Myocyte (in vitro differentiated cells): ENCODE data around the gene ADGRG7. TPM values are rescaled to one million over a fixed set of nuclear protein-coding genes. Genes with fewer than 3 reads are reported as not detected.
"Not testable (repeated sequence)": the region's sequence is repeated elsewhere in the genome, so short reads cannot be mapped to it uniquely, and the experiment has no call there.

Experiments used
- DNase-seq: peaks from one replicate; pipeline ENCODE4 v3.0.0-alpha.2; 2012; ENCODE audit warnings: low read depth
- polyA plus RNA-seq: library from polyadenylated mRNA; unstranded; fragments of >200 nt; gene quantifications from one replicate; pipeline ENCODE4 v1.2.1, GENCODE V29; 2012; ENCODE audit warnings: missing spikeins
- total RNA-seq: library from RNA; depleted of rRNA; stranded (reverse); fragments of >200 nt; gene quantifications from 2 replicates; pipeline ENCODE4 v1.2.3, GENCODE V29; 2014

Gene ADGRG7, protein sequence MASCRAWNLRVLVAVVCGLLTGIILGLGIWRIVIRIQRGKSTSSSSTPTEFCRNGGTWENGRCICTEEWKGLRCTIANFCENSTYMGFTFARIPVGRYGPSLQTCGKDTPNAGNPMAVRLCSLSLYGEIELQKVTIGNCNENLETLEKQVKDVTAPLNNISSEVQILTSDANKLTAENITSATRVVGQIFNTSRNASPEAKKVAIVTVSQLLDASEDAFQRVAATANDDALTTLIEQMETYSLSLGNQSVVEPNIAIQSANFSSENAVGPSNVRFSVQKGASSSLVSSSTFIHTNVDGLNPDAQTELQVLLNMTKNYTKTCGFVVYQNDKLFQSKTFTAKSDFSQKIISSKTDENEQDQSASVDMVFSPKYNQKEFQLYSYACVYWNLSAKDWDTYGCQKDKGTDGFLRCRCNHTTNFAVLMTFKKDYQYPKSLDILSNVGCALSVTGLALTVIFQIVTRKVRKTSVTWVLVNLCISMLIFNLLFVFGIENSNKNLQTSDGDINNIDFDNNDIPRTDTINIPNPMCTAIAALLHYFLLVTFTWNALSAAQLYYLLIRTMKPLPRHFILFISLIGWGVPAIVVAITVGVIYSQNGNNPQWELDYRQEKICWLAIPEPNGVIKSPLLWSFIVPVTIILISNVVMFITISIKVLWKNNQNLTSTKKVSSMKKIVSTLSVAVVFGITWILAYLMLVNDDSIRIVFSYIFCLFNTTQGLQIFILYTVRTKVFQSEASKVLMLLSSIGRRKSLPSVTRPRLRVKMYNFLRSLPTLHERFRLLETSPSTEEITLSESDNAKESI
- total RNA-seq: not detected in 2 replicates
- not detected for polyA plus RNA-seq

DNA sequence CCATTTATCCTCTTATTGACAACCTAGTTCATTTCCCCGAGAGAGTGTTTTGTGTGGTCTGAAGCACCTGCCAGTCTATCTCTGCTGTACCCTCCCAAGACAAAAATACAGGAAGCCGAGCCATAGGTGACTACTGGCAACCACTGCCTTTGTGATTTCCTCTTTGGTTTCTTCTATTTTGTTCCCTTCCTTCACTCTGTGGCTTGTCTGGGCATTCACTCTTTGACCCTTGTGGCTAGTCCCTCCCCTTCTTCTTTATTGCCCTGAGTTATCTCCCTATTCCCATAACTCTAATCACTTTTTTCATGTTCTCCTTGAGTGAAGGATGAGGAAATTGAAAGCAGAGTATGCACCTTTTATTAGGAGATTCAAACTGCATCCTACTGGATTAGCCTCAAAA, at the start of gene ADGRG7:
ADGRG7 (plus strand) TSS at position 297 of the 400 bp plus-strand sequence. CDS start 256 bp downstream, outside the sequence.
- no peak for DNase-seq

DNA sequence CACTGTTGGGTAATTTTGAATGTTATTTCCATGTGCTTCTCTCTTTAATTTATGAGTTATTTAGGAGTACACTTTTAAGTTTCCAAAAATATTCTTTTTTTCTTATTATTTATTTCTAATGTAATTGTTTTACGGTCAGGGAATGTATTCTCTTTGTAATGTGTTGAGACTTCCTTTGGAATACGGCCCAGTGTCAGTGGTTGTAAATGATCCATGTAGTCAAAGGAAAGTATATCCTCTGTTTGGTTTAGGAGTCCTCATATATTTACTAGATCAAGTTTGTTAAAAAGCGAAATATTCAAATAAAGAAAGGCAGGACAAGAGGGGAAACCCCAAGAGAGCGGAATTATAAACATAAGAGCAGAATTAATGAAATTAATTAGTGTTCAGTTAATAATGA, 49.0 kb upstream of the ADGRG7 start:
- DNase-seq: peak; percentile 10

DNA sequence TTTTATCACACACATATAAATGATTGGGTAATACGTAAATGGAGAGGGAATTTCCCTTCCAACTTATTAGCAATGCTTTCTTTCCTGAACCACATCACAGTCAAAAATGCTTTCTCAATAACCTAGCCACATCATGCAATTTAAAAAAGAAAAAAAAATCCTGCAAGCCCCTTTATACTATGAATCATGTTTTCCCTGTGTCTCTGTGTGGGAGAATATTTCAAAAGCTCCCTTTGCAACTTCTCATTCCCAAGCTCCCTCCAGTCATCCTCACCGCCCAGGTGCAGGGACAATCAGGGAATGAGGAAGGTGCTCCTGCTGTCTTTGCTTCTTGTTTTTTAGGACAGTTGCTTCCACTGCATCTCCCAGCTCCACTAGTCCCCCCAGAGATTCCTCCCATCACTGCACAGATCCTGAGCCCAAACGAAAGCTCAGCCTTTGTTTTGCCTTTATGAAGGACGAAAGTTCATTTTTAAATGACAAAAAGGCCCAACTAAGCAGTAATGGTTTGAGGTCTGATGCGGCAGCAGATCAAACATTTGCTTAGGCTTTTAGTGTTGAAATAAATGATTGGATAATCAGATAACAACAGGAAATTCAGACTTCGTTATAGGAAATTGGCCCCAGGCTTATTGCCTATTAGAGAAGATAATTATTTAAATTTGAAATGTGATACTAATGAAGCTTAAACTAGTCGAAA, 47.8 kb upstream of the ADGRG7 start:
- DNase-seq: peak; percentile 6

DNA sequence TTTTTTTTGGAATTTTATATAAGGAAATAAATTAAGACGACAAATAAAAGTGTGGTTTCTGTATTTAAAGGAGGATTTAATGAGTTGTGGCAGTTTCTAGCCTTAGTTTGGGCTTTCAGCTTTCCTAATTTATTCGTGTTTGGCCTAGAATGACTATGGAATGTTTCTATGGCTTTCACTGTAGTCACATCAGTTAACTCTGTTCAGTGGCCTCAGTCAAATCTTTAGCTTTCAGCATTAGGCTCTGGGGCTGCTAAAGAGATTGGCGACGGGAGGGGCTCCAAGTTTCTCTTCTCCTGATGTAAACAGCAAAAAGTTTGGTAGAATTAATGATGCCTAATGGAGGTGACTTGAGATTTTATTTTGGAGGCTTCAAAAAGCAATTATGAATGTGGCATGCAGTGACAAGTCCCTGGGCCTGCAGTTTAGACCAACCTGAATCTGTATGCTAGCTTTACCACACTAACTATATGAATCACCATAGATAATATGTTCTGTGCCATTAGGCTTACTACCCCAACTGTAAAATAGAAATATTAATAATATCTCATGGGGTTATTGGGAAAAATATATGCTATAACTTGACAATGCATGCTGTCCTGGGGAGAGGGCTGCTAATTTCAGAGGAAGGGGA, 47.1 kb upstream of the ADGRG7 start:
- no peak for DNase-seq

DNA sequence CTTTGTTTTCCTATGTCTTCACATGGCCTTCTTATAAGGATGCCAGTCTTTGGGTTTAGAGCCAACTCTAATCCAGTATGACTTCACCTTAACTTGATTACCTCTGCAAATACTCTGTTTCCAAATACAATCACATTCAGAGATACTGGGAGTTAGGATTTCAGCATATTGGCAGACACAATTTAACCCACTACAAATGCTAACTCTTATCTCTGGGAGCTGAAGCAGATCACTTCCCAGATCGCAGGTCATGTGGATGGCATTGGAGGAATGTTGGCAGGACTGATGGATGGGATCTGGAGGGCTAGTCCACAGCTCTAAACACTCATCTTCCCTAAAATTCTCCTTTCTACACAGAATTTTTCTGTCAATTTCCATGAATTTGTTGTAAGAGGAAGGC, 46.2 kb upstream of the ADGRG7 start:
- DNase-seq: no peak

DNA sequence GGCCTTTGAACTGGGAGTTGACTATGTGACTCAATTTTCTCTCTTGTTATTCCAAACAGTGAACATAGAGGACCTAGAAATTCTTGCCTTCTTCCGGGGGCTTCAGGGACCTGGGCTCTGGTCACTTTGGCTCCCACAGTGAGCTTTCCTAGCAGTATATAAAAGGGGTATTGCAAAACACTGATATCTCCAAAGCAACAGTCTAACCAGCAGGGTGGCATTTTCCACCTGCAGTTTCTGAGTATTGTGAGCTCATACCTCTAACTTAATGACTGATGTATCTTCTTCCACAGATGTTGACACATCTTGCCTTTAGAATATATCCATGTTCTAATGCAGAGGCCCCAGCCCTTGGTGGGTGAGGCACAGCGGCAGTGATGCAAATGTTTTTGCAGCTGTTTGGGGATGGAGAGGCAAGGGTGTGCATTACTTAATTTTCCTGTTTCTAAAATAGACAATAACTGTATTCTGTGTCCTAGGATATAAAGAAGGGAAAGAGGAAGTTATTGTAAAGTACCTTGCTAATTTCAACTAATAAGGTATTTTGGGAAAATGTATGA, 45.7 kb upstream of the ADGRG7 start:
- DNase-seq: peak; percentile 24

DNA sequence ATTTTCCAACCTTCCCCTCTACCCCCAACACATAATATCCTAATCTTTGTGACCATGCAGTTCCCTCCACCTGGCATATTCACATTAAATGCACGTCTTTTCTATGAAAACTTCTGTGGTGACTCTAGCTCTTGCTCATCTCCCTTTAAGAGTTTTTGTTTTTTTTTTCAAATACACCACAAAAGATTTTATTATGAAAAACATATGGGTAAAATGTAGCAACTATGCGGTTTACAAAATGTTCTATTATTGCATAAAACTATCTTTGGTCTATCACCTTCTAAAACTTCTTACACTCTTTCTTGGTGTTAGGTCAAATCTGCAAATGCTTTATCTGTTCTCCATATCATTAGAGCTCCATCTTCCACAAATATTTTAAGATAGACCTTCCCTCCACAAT, 38.6 kb upstream of the ADGRG7 start:
- DNase-seq: no peak

DNA sequence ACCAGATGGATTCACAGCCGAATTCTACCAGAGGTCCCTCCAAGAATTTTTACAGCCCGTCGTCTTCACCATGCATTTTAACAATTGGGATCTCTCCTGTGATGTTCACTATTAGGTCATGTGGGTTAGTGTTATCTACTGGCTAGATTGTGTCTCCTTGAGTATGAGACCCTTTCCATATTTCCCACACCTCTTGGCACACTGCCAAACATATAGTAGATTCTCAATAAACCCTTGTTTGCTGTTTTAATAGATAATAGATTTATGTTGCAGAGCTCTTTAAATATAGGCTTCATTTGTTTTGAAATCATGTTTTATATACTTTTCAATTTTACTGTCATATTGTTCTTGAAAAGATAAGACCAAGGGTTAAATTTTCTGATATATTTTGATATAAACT, 34.9 kb upstream of the ADGRG7 start:
- no peak for DNase-seq

DNA sequence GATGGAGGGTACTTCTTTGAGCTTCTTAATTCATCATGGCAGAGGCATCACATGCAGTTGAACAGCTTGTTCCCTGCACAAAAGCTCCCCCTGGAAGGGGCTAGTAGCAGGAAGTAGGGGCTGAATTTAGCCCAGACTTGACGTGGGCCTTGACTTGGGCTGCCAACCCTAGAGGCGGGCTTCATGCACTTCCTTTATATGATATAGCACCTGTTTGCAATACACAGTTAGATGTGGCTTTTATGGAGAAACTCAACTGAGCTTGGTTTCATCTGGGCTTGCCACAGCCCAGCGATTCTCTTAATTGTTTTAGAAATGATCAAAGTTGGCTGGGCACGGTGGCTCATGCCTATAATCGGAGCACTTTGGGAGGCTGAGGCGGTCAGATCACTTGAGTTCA, 33.7 kb upstream of the ADGRG7 start:
- DNase-seq: no peak

DNA sequence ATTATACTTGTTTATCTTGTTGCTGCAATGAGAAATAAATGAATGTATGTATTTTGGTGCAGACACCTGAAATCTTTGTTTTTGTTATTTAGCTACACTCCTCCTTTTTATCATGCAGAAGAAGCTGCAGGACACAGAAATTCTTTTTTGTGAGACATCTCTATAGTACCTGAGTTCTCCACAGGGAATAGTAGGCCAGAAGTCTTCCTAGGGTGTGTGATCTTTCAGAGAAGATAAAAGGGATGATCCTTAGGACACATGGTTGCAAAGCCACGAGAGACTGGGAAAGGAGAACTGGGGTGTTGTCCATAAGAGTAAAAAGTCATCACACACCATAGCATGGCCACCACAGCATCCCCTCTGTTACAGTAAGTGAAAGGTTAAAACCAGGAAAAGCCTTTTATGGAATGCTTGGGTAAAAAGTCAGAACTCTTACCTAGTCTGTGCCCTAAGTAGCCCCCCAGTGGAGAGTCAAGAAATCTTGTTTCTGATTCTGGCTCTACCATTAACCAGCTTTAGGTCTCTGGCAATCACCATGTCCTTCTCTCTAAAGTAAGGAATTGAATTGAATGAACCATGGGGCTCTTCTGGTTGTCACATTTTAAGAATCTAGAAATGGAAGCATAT, 31.9 kb upstream of the ADGRG7 start:
- DNase-seq: no peak

DNA sequence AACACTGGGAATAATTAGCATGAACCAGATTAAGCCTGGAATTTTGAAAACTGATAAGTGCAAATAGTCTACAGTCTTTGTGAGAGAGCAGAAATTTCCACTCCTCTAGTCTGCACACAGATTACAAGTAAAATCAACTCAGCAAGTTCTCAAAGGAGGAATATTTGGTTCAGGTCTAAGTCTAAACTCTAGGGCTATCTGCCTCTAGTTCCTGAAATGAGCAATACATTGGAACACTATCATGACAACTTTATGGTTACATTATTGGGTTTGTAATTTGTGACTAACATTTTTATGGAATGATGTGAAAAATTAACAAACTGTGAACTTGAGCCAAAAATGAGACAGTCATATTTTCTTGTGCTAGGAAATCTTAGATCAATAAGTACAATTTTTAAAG, 30.8 kb upstream of the ADGRG7 start:
- DNase-seq: no peak

DNA sequence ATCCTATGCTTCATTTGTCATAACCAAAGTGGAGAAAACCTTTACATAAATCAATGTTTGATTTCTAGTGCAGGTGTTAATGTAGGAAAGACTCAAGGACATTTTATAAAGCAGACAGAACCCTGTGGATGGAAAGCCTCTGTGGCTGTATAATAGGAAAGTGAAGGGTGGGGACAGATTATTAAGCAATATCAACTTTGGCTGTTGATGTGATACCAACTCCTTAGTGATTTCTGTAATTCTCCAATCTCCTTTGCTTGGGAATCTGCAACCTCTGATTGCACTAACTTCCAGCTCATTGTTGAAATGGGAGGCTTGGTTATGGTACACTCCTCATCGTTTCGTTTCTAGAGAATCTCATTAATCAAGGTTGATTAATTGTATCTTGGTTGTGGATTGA, 29.3 kb upstream of the ADGRG7 start:
- DNase-seq: no peak

DNA sequence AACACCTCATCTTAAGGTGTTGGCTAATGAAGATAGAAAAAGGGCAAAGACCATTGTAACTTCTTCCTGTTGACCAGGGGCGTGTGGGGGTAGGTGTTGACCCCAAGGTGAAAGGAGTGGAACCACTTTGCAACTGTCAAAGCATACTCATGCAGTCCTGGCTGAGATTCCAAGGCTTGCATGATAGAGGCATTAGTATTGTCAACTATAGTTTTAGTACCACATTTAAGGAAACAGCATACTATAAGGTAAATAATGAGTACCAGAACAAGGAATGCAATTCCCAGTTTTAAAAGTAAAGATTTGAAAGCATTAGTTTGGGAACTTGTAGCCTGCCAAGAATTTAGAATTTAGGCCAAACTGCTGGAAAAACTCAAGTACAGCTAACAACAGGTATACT, 27.8 kb upstream of the ADGRG7 start:
- DNase-seq: no peak

DNA sequence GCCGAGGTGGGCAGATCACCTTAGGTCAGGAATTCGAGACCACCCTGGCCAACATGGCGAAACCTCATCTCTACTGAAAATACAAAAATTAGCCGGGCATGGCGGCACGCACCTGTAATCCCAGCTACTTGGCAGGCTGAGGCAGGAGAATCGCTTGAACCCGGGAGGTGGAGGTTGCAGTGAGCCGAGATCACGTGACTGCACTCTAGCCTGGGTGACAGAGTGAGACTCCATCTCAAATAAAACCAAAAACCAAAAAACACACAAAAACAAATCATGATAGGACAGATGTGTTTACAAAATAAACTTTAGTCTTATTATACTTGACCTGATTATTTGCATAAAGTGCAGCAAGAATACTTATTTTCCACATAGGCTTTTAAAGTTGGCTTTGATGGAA, 27.2 kb upstream of the ADGRG7 start:
- DNase-seq: not testable (repeated sequence)

DNA sequence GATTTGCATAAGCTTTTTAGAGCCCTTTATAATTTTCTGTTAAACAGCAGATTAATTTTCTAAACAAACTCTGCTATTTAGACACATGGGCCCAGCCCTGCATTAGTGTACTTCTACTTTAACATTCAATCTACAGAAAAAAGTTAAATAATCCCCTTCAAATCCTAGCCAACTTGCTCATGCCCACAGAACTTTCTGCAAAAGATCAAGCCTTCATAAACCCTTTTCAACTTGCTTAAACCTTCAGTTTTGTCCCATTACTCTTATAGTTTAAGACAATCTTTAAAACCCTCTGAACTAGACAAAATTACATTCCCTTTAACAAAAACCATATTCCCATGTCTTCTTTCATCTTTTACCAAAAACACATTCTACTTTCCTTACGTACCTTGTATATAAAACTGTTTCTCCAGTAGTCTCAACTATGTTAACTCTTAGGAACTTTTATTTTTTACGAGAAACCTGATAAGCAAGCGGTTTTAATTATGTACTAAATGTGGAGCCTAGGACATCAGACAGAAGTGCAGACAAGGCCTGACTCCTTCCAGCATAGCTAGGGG, 25.2 kb upstream of the ADGRG7 start:
- no peak for DNase-seq

DNA sequence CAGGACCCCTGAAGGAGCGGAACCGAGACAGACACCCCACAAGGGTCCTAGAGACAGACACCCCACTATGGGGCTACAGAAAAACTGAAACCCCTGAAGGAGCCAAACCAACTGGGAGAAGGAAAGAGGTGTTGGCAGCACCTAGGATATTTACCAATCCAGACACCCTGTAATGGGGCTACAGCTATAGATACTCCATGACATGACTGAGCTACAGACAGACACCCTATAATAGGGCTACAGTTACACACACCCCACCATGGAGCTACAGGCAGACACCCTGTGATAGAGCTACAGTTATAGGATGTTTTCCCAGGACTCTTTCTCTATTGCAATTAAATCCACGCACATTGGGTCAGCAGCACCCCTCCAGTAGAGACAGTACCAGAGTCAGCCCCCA, 22.6 kb upstream of the ADGRG7 start:
- no peak for DNase-seq

DNA sequence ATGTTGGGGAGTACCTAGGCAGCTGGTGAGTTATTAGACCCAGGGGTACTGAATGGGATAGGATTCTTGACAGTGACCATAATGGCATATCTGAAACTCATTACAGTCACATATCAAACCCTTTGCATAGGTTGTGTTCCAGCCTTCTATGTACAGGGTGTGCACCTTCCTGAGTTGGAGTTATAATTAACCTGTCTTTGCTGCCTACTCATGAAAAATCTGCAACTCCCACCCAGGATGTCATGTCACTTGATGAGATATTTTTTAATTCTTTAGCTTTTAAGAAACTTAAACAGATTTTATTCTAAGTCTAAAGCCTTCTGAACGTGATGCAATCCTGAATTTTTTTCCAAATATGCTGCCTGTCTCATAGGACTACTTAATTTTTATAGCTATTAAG, 21.1 kb upstream of the ADGRG7 start:
- no peak for DNase-seq

DNA sequence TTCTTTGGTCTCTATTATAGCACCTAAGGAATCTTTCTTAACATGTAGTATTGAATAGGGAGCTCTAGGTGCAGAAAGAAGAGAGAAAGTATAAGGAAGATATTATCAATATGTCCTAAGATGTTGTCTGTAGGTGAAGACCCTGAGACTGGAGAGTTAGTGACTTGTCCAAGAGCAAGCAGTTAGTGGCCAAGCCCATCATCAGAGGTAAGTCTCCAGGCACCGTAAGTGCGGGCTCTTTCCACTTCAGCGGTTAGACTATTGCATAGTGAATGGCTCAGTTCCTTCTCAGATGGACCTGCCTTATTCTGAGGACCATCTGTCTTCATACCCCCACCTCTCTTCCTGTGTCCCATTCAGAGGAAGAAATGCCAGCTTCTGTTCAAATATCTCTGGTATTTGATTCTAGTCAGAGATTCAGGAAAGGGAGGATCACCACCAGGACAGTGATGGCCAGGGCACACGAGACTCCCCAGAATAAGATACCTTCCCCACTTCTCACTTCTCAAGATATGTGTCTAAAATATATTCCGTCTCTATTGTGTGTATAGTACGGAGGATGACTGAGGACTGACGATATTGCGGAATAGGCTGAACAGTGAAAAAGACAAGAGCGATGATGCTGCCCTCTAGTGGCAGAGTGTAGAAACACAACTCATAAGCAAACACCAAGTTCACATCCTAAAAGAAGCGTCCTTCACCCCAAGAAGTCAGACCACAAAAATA, 19.1 kb upstream of the ADGRG7 start:
- DNase-seq: peak; percentile 78

DNA sequence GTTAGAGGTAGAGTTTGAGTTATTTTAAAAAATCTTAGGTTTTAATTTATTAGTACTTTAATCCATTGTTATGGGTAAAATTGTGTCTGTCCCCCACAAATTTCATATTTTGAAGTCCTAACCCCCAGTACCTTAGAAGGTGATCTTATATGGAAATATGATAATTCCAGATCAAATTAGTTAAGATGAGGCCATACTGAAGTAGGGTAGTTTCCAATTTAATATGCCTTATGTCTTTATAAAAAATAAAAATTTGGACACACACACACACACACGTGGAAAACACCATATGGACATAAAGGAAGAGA, 18.6 kb upstream of the ADGRG7 start:
- DNase-seq: no peak

DNA sequence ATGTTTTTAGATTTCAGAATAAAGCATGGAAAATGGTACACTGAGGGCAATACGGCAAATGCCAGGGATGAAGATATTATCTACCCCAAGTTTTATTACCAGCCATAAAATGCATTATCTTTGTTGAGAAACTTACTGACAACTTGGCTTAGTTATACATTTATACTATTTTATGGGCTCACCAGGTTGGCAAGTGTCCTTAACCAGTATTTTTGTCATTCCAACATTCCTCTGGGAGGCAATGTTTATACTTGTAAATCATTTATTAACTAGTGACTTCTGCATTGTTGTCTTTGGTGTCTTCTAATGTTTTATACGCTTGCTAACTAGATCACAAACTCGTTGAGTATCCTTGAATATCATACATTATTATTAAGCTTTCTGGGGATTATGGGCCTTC, 18.0 kb upstream of the ADGRG7 start:
- no peak for DNase-seq
